Measurements from ENCODE around the gene CSNK1D.

Gene CSNK1D

GRCh38 chr17:82282239-82283207, 9.0 kb upstream of the CSNK1D start:
- no peak for DNase-seq (ENCODE audit: low read depth)
- H3K4me3 ChIP-seq (ENCODE audit: low read depth, low read length) = no peak overlapping the region
- no peak for TF ChIP-seq CTCF (IDR thresholded peaks at IDR 0.05; ENCODE audit: insufficient read depth, low read depth, low read length, missing control alignments)

GRCh38 chr17:82281502-82282238, 8.2 kb upstream of the CSNK1D start:
- H3K4me3 ChIP-seq (ENCODE audit: low read depth, low read length) = no peak overlapping the region
- DNase-seq (ENCODE audit: low read depth) = no peak
- TF ChIP-seq CTCF (IDR thresholded peaks at IDR 0.05; ENCODE audit: insufficient read depth, low read depth, low read length, missing control alignments) = no peak

GRCh38 chr17:82281076-82281475, 7.6 kb upstream of the CSNK1D start:
- DNase-seq (ENCODE audit: low read depth) = no peak
- H3K4me3 ChIP-seq (ENCODE audit: low read depth, low read length) = no peak overlapping the region
- no peak for TF ChIP-seq CTCF (IDR thresholded peaks at IDR 0.05; ENCODE audit: insufficient read depth, low read depth, low read length, missing control alignments)

DNA sequence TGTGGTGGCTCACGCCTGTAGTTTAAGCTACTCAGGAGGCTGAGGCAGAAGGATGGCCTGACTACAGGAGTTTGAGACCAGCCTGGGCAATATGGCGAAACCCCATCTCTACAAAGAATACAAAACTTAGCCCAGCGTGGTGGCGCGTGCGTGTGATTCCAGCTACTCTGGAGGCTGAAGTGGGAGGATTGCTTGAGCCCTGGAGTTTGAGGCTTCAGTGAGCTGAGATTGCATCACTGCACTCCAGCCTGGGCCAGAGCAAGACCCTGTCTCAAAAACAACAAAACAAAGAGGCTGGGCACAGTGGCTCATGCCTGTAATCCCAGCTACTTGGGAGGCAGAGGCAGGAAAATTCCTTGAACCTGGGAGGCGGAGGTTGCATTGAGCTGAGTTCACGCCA, 7.0 kb upstream of the CSNK1D start:
- no peak for TF ChIP-seq CTCF (IDR thresholded peaks at IDR 0.05; ENCODE audit: insufficient read depth, low read depth, low read length, missing control alignments)
- no peak for DNase-seq (ENCODE audit: low read depth)
- no peak overlapping the region for H3K4me3 ChIP-seq (ENCODE audit: low read depth, low read length)

DNA sequence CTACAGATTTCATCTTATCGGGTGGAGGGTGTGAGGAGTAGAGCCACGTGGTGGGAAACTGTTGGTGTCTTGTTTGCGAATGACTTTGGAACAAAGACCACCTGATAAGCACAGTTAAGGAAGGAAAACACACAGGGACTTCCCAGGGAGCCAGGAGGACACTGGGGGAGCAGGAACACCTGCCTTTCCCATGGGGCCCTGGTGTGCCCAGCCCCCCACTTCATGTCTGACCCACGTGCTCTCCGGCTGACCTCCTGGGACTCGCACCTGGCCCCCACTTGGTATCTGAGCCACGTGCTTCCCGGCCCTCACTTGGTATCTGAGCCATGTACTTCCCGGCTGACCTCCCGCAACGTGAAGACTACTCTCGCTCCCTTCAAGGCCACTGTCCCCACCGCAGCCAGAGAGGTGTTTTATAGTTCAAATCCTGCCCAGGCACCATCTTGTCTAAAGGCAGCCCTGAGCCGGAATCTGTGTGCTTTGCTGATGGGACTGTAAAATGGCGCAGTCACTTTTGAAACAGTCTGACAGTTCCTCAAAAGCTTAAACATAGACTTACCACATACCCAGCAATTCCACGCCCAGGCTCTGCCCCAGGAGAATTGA, 5.4 kb upstream of the CSNK1D start:
- TF ChIP-seq CTCF (IDR thresholded peaks at IDR 0.05; ENCODE audit: insufficient read depth, low read depth, low read length, missing control alignments) = no peak
- no peak overlapping the region for H3K4me3 ChIP-seq (ENCODE audit: low read depth, low read length)
- DNase-seq (ENCODE audit: low read depth) = no peak

DNA sequence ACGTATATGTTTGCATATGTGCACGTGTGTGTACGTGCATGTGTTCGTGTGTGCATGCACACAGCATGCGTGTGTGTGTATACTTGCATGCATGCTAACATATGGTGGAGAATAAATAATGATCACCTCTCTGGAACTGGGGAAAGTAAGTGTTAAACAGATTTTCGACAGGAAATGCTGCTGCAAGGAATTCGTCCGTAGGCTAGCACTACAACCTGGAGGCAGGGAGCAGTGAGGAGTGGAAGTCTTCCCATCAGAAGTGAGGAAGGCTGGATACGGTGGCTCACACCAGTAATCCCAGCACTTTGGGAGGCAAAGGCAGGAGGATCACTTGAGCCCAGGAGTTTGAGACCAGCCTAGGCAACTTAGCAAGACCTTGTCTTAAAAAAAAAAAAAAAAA, 4.8 kb upstream of the CSNK1D start:
- H3K4me3 ChIP-seq (ENCODE audit: low read depth, low read length) = no peak overlapping the region
- no peak for DNase-seq (ENCODE audit: low read depth)
- TF ChIP-seq CTCF (IDR thresholded peaks at IDR 0.05; ENCODE audit: insufficient read depth, low read depth, low read length, missing control alignments) = no peak

Measured in GM12865 (cell line).